ENCODE results near the gene TMBIM1. TPM values are rescaled to one million over a fixed set of nuclear protein-coding genes. Genes with fewer than 3 reads are reported as not detected.

TMBIM1 gene
- polyA plus RNA-seq, 1 of the 3 experiments (the other 2 are of a cell fraction), result 7.8 TPM

DNA sequence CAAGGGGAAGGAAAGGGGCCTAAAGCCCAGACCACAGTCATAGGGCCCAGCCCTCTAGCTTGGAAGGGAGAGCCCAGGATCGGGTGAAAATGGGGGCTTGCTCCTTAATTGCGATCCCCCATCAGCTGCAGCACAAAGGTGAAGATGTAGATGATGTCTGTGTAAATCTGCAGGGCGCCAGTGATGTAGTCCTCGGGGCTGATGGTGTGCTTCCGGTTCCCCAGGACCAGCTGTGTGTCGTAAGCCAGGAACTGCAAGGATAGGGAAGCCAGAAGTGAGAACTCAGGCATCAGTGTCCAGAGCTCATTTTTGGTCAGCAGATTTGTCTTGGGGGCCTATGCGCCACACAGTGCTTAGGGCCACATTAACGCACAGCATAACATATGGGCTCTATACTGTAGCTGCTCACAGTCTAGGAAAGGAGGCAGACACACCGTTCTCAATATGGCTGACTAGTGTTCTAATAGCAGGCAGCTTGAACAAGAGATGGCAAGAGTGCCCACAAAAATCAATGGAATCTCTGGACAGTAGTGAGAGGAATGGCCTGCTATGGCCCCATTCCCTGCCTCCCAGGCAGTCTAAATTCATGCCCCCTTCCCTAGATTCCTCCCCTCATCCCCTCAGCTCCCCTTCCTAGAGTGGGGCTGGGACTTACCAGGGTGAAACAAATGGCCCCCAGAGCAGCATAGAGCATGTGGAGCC, 16.8 kb downstream of the TMBIM1 start:
- WGBS (ENCODE audit: low lambda C conversion rate), result 95% methylated on average over 9 of the region's 9 CpGs
- H3K36me3 ChIP-seq (replicated peaks in 1 of 2; ENCODE audit: control insufficient read depth in 1 of 2, insufficient read depth in 2 of 2, low read length in 1 of 2), result peaks cover 17 to 32% of the 10 kb centered on the region in 2 experiments
- H3K9me3 ChIP-seq, result no peaks in the 10 kb centered on the region
- H2AFZ ChIP-seq (ENCODE audit: low read depth), result no peak overlapping the region
- no peak overlapping the region for H3K27ac ChIP-seq (ENCODE audit: low read depth in 2 of 2, low read length in 1 of 2)
- TF ChIP-seq RXRA (IDR thresholded peaks at IDR 0.05; ENCODE audit: borderline replicate concordance, low read depth), result no peak
- TF ChIP-seq MEF2A (IDR thresholded peaks at IDR 0.05; ENCODE audit: borderline replicate concordance, low read depth), result no peak
- TF ChIP-seq NFIC (IDR thresholded peaks at IDR 0.05; ENCODE audit: borderline replicate concordance), result no peak
- TF ChIP-seq FOXM1 (IDR thresholded peaks at IDR 0.05; ENCODE audit: low read depth), result no peak
- no peak for TF ChIP-seq FOSL2 (IDR thresholded peaks at IDR 0.05; ENCODE audit: borderline replicate concordance, low read depth)
- H4K20me1 ChIP-seq (ENCODE audit: insufficient read depth), result no peaks in the 10 kb centered on the region
- no peaks in the 10 kb centered on the region for H3F3A ChIP-seq (replicated peaks; ENCODE audit: insufficient read depth)
- ChIA-PET CTCF (interaction anchor here (1.4 to 5.7 kb wide), 6 partner anchors 10 to 373 kb away, joined by 4 to 47 read pairs (median 7); partner anchors contain the start of gene CATIP), POLR2A (interaction anchor here (0.9 to 1.1 kb wide), 2 partner anchors 10 to 86 kb away, joined by 3 read pairs; no protein-coding TSS in a partner anchor)
- H3K4me2 ChIP-seq, result no peak overlapping the region
- no peak overlapping the region for H3K4me3 ChIP-seq (ENCODE audit: low read depth in 2 of 2, low read length in 1 of 2)
- H3K79me2 ChIP-seq (ENCODE audit: insufficient read depth), result peaks cover 19% of the 10 kb centered on the region
- no peak for DNase-seq
- no peaks in the 10 kb centered on the region for H3K9me2 ChIP-seq
- no peak overlapping the region for H3K9ac ChIP-seq
- H3K4me1 ChIP-seq (ENCODE audit: control insufficient read depth in 1 of 2, insufficient read depth in 2 of 2, low read depth in 1 of 2, low read length in 1 of 2), result peaks cover 14 to 15% of the 10 kb centered on the region in 2 experiments; a peak in 1 of 4 replicates
- H3K27me3 ChIP-seq (ENCODE audit: insufficient read depth), result no peaks in the 10 kb centered on the region

DNA sequence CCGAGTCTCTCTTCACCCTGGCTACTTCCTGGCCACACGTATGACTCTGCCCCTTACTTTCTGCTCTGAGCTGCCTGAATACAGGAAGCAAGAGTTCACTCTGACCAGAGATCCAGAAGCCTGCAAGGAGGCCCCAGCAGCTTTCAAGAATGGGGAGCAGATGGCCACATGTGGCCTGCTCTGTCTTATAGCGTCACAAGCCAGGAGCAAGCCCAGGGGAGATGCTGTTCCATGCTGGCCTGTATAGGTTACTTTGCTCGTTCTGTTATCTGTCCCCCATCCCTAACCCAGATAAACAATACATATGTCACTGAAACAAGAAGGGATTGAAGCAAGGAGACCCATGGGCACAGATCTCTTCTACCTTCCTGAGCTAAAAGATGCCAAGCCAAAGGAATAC, 17.7 kb downstream of the TMBIM1 start:
- Histone ChIP-seq H3K9ac (no peak overlapping the region), H3K4me3 (ENCODE audit: low read depth in 2 of 2, low read length in 1 of 2) (no peak overlapping the region), H3K36me3 (replicated peaks in 1 of 2; ENCODE audit: control insufficient read depth in 1 of 2, insufficient read depth in 2 of 2, low read length in 1 of 2) (peaks cover 17 to 32% of the 10 kb centered on the region in 2 experiments), H2AFZ (ENCODE audit: low read depth) (no peak overlapping the region), H3K4me1 (ENCODE audit: control insufficient read depth in 1 of 2, insufficient read depth in 2 of 2, low read depth in 1 of 2, low read length in 1 of 2) (peaks cover 14 to 15% of the 10 kb centered on the region in 2 experiments; a peak in 1 of 4 replicates), H3K9me3 (no peaks in the 10 kb centered on the region), H3K27me3 (ENCODE audit: insufficient read depth) (no peaks in the 10 kb centered on the region), H3K9me2 (no peaks in the 10 kb centered on the region), H3K27ac (ENCODE audit: low read depth in 2 of 2, low read length in 1 of 2) (no peak overlapping the region), H3F3A (replicated peaks; ENCODE audit: insufficient read depth) (no peaks in the 10 kb centered on the region), H3K79me2 (ENCODE audit: insufficient read depth) (peaks cover 22% of the 10 kb centered on the region), H4K20me1 (ENCODE audit: insufficient read depth) (no peaks in the 10 kb centered on the region), H3K4me2 (no peak overlapping the region)
- ChIA-PET POLR2A (interaction anchor here (0.9 kb wide), 1 partner anchor 87 kb away, joined by 3 read pairs; no protein-coding TSS in a partner anchor), CTCF (interaction anchor here (1.4 to 5.7 kb wide), 5 partner anchors 11 to 122 kb away, joined by 4 to 47 read pairs (median 9); partner anchors contain the start of gene CATIP)
- DNase-seq, result no peak
- TF ChIP-seq CHD2 (IDR thresholded peaks at IDR 0.05; ENCODE audit: low read length, partially characterized antibody) (no peak), FOXM1 (IDR thresholded peaks at IDR 0.05; ENCODE audit: low read depth) (no peak), EZH2phosphoT487 (IDR thresholded peaks at IDR 0.05; ENCODE audit: borderline replicate concordance, low read depth) (no peak), POLR2AphosphoS5 (IDR thresholded peaks at IDR 0.05; ENCODE audit: low read depth, low read length) (no peak), YY1 (IDR thresholded peaks at IDR 0.05; ENCODE audit: low read depth) (no peak), REST (IDR thresholded peaks at IDR 0.05; ENCODE audit: low read depth, low read length) (no peak), TEAD4 (IDR thresholded peaks at IDR 0.05; ENCODE audit: borderline replicate concordance, insufficient read depth) (no peak), TAF1 (IDR thresholded peaks at IDR 0.05; ENCODE audit: borderline replicate concordance, low read depth, low read length) (no peak), ELF1 (IDR thresholded peaks at IDR 0.05) (no peak), FOXJ3 (CRISPR knock-in tag; IDR thresholded peaks at IDR 0.05) (no peak), FOSL2 (IDR thresholded peaks at IDR 0.05; ENCODE audit: borderline replicate concordance, low read depth) (no peak), CTCF (IDR thresholded peaks at IDR 0.05) (no peak), TCF12 (IDR thresholded peaks at IDR 0.05) (no peak)
- TF ChIP-seq, protein P1, sequence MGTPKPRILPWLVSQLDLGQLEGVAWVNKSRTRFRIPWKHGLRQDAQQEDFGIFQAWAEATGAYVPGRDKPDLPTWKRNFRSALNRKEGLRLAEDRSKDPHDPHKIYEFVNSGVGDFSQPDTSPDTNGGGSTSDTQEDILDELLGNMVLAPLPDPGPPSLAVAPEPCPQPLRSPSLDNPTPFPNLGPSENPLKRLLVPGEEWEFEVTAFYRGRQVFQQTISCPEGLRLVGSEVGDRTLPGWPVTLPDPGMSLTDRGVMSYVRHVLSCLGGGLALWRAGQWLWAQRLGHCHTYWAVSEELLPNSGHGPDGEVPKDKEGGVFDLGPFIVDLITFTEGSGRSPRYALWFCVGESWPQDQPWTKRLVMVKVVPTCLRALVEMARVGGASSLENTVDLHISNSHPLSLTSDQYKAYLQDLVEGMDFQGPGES (IDR thresholded peaks at IDR 0.05; ENCODE audit: low read depth, low read length), result no peak
- TF ChIP-seq, protein P2, sequence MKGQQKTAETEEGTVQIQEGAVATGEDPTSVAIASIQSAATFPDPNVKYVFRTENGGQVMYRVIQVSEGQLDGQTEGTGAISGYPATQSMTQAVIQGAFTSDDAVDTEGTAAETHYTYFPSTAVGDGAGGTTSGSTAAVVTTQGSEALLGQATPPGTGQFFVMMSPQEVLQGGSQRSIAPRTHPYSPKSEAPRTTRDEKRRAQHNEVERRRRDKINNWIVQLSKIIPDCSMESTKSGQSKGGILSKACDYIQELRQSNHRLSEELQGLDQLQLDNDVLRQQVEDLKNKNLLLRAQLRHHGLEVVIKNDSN (IDR thresholded peaks at IDR 0.05; ENCODE audit: borderline replicate concordance, low read depth), result no peak
- WGBS (ENCODE audit: low lambda C conversion rate), result 82% methylated on average over 4 of the region's 4 CpGs
